ENCODE results near the gene ADM5. TPM values are rescaled to one million over a fixed set of nuclear protein-coding genes. Genes with fewer than 3 reads are reported as not detected.
A peak's percentile ranks its signal among the peaks of the same experiment; 100 is the strongest.

Gene ADM5
- total RNA-seq, 4 donors from 2014 or later, result 0.38 to 2.7 (median 0.45) TPM; not detected in 1

- Histone ChIP-seq H3K27ac (peak overlapping the region; percentile 76 to 81 (median 79)), H3K27me3 (no peaks in the 10 kb centered on the region), H3K36me3 (peaks cover 20 to 23% of the 10 kb centered on the region in 2 donors), H3K9me3 (no peaks in the 10 kb centered on the region), H3K4me1 (peaks cover 13 to 17% of the 10 kb centered on the region in 2 donors), H3K4me3 (replicated peaks in 1 of 3) (peak overlapping the region; percentile 47 to 88 (median 72))
- DNase-seq, result no peak
- intact Hi-C loops (cut with DNase I), result no loop called here
- no peak for TF ChIP-seq CTCF (IDR thresholded peaks at IDR 0.05)
- no peak for TF ChIP-seq POLR2A (IDR thresholded peaks at IDR 0.05)
- WGBS, 2 donors, result 0 to 1% methylated on average over 7 of the region's 7 CpGs
Observed at GRCh38 chr19:49665036-49665350, 24.4 kb upstream of the ADM5 start.

- Histone ChIP-seq H3K27ac (peak within 1 kb of the TSS; percentile 76 to 81 (median 79)), H3K4me3 (replicated peaks in 1 of 3) (peak within 1 kb of the TSS; percentile 47 to 88 (median 72)), H3K9me3 (no peaks in the 10 kb centered on the region), H3K27me3 (no peaks in the 10 kb centered on the region), H3K36me3 (peaks cover 19 to 20% of the 10 kb centered on the region in 2 donors), H3K4me1 (peaks cover 13 to 17% of the 10 kb centered on the region in 2 donors)
- intact Hi-C loops (cut with DNase I), result no loop called here
- peak in 1 of 6 experiments; percentile 5 for TF ChIP-seq CTCF (IDR thresholded peaks at IDR 0.05)
- peak in 1 of 2 donors; percentile 81 for TF ChIP-seq POLR2A (IDR thresholded peaks at IDR 0.05)
- DNase-seq, result peak; percentile 98 to 99
- WGBS, 2 donors, result 0 to 1% methylated on average over 49 to 50 of the region's 50 CpGs
Observed at GRCh38 chr19:49665351-49666119, 23.9 kb upstream of the ADM5 start, which contains the start of the genes BCL2L12 and IRF3. BCL2L12 (plus strand) TSS chr19:49665933; CDS start chr19:49666693, 760 bp downstream. IRF3 (minus strand) TSS chr19:49665857; CDS start chr19:49664838, 1,019 bp downstream.

- peaks cover 16 to 18% of the 10 kb centered on the region in 2 donors for H3K36me3 ChIP-seq
- peaks cover 13 to 17% of the 10 kb centered on the region in 2 donors for H3K4me1 ChIP-seq
- no peak for TF ChIP-seq POLR2A (IDR thresholded peaks at IDR 0.05)
- peak in 1 of 6 experiments; percentile 9 for TF ChIP-seq CTCF (IDR thresholded peaks at IDR 0.05)
- peak overlapping the region; percentile 7 to 72 (median 37) for H3K4me3 ChIP-seq (replicated peaks in 1 of 3)
- H3K27me3 ChIP-seq, result no peaks in the 10 kb centered on the region
- intact Hi-C loops (cut with DNase I), result no loop called here
- H3K9me3 ChIP-seq, result no peaks in the 10 kb centered on the region
- no peak for DNase-seq
- WGBS, 2 donors, result 0 to 2% methylated on average over 8 of the region's 9 CpGs
- H3K27ac ChIP-seq, result peak overlapping the region in 2 of 3 donors; percentile 60 to 79
Observed at GRCh38 chr19:49666120-49666444, 23.3 kb upstream of the ADM5 start.

GRCh38 chr19:49667473-49667872, 21.9 kb upstream of the ADM5 start:
- TF ChIP-seq CTCF (IDR thresholded peaks at IDR 0.05) (no peak), POLR2A (IDR thresholded peaks at IDR 0.05) (no peak)
- Histone ChIP-seq H3K9me3 (no peaks in the 10 kb centered on the region), H3K4me1 (peaks cover 20 to 26% of the 10 kb centered on the region in 2 donors), H3K27ac (no peak overlapping the region), H3K27me3 (no peaks in the 10 kb centered on the region), H3K4me3 (replicated peaks in 1 of 3) (no peak overlapping the region), H3K36me3 (peaks cover 3 to 4% of the 10 kb centered on the region in 2 donors)
- intact Hi-C loops (cut with DNase I), result no loop called here
- no peak for DNase-seq
- 89 to 97% methylated on average over 2 of the region's 2 CpGs for WGBS, 2 donors

- no peak overlapping the region for H3K4me3 ChIP-seq (replicated peaks in 1 of 3)
- TF ChIP-seq POLR2A (IDR thresholded peaks at IDR 0.05) (no peak), CTCF (IDR thresholded peaks at IDR 0.05) (no peak)
- intact Hi-C loops (cut with DNase I), result no loop called here
- WGBS, 2 donors, result 86 to 90% methylated on average over 3 of the region's 3 CpGs
- H3K4me1 ChIP-seq, result peaks cover 20% of the 10 kb centered on the region in 2 donors
- no peaks in the 10 kb centered on the region for H3K36me3 ChIP-seq
- no peak for DNase-seq
- H3K9me3 ChIP-seq, result no peaks in the 10 kb centered on the region
- no peak overlapping the region for H3K27ac ChIP-seq
- no peaks in the 10 kb centered on the region for H3K27me3 ChIP-seq
Observed at GRCh38 chr19:49669516-49669915, 19.9 kb upstream of the ADM5 start.

Data from thyroid gland (tissue), 4 donors.